Measurements from ENCODE around the gene PLEKHH1.

DNA sequence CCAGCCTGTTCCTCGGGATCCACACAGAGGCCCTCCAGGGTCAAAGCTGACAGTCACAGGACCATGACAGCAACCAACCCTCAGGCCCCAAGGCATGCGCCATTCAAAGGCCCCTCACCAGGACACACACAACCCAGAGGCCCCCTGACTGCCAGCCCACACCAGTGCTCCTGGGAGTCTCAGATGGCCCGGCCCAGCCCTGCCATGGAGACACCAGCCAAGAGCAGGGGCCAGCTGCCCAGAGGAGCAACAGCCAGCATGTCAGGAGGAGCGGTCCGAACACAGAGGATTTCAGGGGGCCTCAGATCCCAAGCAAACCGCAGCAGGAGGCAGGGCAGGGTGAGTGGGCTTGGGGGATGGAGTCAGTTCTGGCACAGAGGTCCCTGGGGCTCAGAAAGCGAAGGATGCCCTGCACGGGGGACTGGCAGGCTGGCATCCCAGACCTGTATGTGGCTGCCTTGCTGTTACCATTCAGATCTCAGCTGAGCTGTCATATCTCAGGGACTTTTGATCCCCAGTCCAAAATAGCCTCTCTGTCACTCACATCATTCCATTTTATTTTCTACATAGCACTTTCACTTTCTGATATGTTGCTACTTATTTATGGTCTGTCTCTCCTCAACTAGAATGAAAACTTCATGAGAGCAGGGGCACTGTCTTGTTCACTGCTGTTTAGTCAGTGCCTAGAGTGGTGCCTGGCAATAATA is 49.4 kb upstream of the PLEKHH1 start:
- TF ChIP-seq, protein P1, sequence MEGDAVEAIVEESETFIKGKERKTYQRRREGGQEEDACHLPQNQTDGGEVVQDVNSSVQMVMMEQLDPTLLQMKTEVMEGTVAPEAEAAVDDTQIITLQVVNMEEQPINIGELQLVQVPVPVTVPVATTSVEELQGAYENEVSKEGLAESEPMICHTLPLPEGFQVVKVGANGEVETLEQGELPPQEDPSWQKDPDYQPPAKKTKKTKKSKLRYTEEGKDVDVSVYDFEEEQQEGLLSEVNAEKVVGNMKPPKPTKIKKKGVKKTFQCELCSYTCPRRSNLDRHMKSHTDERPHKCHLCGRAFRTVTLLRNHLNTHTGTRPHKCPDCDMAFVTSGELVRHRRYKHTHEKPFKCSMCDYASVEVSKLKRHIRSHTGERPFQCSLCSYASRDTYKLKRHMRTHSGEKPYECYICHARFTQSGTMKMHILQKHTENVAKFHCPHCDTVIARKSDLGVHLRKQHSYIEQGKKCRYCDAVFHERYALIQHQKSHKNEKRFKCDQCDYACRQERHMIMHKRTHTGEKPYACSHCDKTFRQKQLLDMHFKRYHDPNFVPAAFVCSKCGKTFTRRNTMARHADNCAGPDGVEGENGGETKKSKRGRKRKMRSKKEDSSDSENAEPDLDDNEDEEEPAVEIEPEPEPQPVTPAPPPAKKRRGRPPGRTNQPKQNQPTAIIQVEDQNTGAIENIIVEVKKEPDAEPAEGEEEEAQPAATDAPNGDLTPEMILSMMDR (IDR thresholded peaks at IDR 0.05), result no peak
- no peak for TF ChIP-seq POLR2A (IDR thresholded peaks at IDR 0.05)
